ENCODE measurements around the gene EFNA3. TPM values are rescaled to one million over a fixed set of nuclear protein-coding genes. Genes with fewer than 3 reads are reported as not detected.
A peak's percentile ranks its signal among the peaks of the same experiment; 100 is the strongest.

Gene EFNA3
- polyA plus RNA-seq, 3 donors, result 0.45 to 1.7 (median 0.92) TPM

DNA sequence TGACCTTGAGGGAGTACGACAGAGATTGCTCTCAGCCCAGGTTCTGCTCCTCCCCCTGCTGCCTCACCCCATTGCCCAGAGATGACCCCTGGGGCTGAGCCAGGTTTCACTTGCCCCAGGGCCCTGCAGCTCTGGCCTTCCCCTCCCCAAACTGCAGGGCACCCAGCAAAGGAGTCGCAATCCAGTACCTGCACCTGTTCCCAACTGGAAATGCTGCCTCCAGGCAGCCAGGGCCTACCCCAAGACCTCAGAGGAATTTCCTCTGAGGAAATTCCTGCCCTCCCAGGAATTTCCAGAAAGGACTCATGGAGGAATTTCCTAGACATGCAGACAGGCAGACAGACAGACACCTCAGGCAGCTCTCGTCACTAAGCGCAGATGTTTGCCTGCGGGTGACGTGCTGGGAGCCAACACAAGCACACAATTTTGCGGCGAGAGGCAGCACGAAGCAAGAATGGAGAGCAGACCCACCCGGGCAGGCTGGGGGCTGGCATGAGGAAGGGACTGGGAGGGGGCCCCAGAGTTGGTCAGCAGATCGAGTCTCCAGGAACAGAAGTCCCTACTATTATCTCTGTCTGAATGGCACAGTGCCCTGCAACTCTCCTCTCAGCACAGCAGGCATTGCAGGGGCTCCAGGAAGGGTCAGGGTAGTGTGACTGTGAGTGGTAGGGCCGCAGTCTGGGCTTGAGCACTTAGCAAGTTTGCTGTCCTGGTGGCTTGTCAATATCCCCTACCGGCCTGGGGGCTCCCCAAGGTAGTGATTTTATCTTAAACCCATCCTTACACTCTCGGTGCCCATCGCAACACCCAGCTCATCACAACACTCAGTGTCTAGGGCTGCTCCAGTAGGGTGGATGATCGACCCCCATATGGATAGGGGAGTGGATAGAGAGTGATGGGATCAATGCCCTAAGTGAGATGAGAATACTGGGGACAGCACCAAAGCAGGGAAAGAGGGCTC lies 46.1 kb downstream of the EFNA3 start:
- peak overlapping the region in 1 of 2 donors; percentile 84 for H3K4me3 Mint-ChIP-seq
- H3K9ac ChIP-seq (ENCODE audit: insufficient read depth, low read length, poor library complexity, severe bottlenecking), result no peak overlapping the region
- H3K27ac ChIP-seq (ENCODE audit: low read depth in 1 of 2, low read length in 2 of 2), result no peak overlapping the region

More for the DNA sequence above, 46.1 kb downstream of the EFNA3 start:
- no peaks in the 10 kb centered on the region for H4K20me1 ChIP-seq (ENCODE audit: insufficient read depth, low read length)
- H3K79me2 ChIP-seq (ENCODE audit: insufficient read depth, low read length), result no peaks in the 10 kb centered on the region
- TF ChIP-seq CTCF (IDR thresholded peaks at IDR 0.05), result no peak
- H3K36me3 ChIP-seq (replicated peaks in 1 of 2; ENCODE audit: control insufficient read depth in 1 of 2, insufficient read depth in 2 of 2, low read length in 2 of 2), result no peaks in the 10 kb centered on the region
- no peak overlapping the region for H3K4me3 ChIP-seq (replicated peaks in 1 of 3; ENCODE audit: low read depth in 2 of 3, low read length in 3 of 3)
- peaks cover 5 to 20% of the 10 kb centered on the region in 2 donors for H3K36me3 Mint-ChIP-seq
- intact Hi-C loops (cut with micrococcal nuclease), result loop anchor here (5.0 kb wide), 3 partner anchors 32 to 43 kb away; no protein-coding TSS in a partner anchor
- DNase-seq, result no peak
- peaks cover 0 to 22% (median 11%) of the 10 kb centered on the region in 7 donors for H3K9me3 Mint-ChIP-seq
- peak overlapping the region in 1 of 7 donors; percentile 88 for H3K27ac Mint-ChIP-seq
- peaks cover 25 to 33% of the 10 kb centered on the region in 2 donors for H3K4me1 ChIP-seq (ENCODE audit: control insufficient read depth in 1 of 2, insufficient read depth in 2 of 2, low read length in 2 of 2)
- no peak overlapping the region for H2AFZ ChIP-seq (ENCODE audit: insufficient read depth, low read depth, low read length, poor library complexity, severe bottlenecking)
- H3K9me3 ChIP-seq (replicated peaks in 1 of 2; ENCODE audit: control insufficient read depth in 1 of 2, insufficient read depth in 1 of 2, low read length in 2 of 2), result peaks cover 0 to 17% of the 10 kb centered on the region in 2 donors
- H3K4me2 ChIP-seq (replicated peaks; ENCODE audit: extremely low read depth, low read length, poor library complexity, severe bottlenecking), result no peak overlapping the region
- WGBS (ENCODE audit: insufficient coverage), result 95% methylated on average over 12 of the region's 16 CpGs
- H3K27me3 Mint-ChIP-seq (ENCODE audit: low read depth in 3 of 3), result peaks cover 54 to 81% (median 66%) of the 10 kb centered on the region in 3 donors
- peaks cover 30% of the 10 kb centered on the region for H3K4me1 Mint-ChIP-seq
- peaks cover 39 to 57% of the 10 kb centered on the region in 2 donors for H3K27me3 ChIP-seq (ENCODE audit: control insufficient read depth in 2 of 2, insufficient read depth in 2 of 2, low read length in 2 of 2)

Measured in CD14-positive monocyte (primary cell).